Testis (tissue), 3 donors: Measurements from ENCODE around the gene LFNG. TPM values are rescaled to one million over a fixed set of nuclear protein-coding genes. Genes with fewer than 3 reads are reported as not detected.

Experiments used
- DNase-seq: peaks from one replicate; pipeline ENCODE4 v3.0.0-alpha.2; 2019
- H3K27ac ChIP-seq, 2 donors: fragments of 200-600 bp; sonication (generic); one replicate each; pipeline ENCODE4 v1.5.1; 2019
- H3K27me3 ChIP-seq: fragments of 200-600 bp; sonication (generic); one replicate; pipeline ENCODE4 v1.5.1; 2019
- H3K36me3 ChIP-seq: fragments of 200-600 bp; sonication (generic); one replicate; pipeline ENCODE4 v1.5.1; 2017; ENCODE audit warnings: low read depth; ENCODE audit errors: missing control alignments
- H3K4me1 ChIP-seq: fragments of 200-600 bp; sonication (generic); one replicate; pipeline ENCODE4 v1.5.1; 2019
- H3K4me3 ChIP-seq, 2 donors: fragments of 200-600 bp; sonication (generic); one replicate each; pipeline ENCODE4 v1.5.1; 2017 to 2019
- H3K9me3 ChIP-seq: fragments of 200-600 bp; sonication (generic); one replicate; pipeline ENCODE4 v1.5.1; 2017
- CTCF ChIP-seq, 3 experiments: fragments of 450-650 bp in 2 of 3; fragments of 200-600 bp in 1 of 3; sonication (generic) in 1 of 3; IDR thresholded peaks; one replicate each; pipeline ENCODE4 v1.5.1; 2016 to 2019; ENCODE audit warnings: antibody characterized with exemption in 3 of 3, mild to moderate bottlenecking in 2 of 3, moderate library complexity in 1 of 3
- POLR2A ChIP-seq: fragments of 450-650 bp; IDR thresholded peaks from one replicate; pipeline ENCODE4 v1.6.1; 2017; ENCODE audit warnings: antibody characterized with exemption, mild to moderate bottlenecking, moderate library complexity
- WGBS, 2 donors: methylation state at CpG; one replicate each; pipeline ENCODE4 v1.1.5; 2018; 5-methylcytosine and 5-hydroxymethylcytosine counted together
- intact Hi-C: fragments of 100-400 bp; cut with DNase I; formaldehyde crosslinking; loops from one replicate; pipeline ENCODE4 v1.15.1; 2023; ENCODE audit warnings: low total_unique reads
- polyA plus RNA-seq: library from polyadenylated mRNA; stranded (reverse); fragments of 350-450 nt; fragmentation: Illumina TruSeq; extraction: RNeasy Lipid Tissue Mini Kit (QIAGEN cat#74804); gene quantifications from one replicate; pipeline ENCODE4 v1.2.3, GENCODE V29; 2014; ENCODE audit warnings: low read depth, low replicate concordance; ENCODE audit not compliant: insufficient read depth
- total RNA-seq, 2 donors: library from RNA; depleted of rRNA; stranded (reverse); fragments of >200 nt; gene quantifications; one replicate each; pipeline ENCODE4 v1.2.3, GENCODE V29; 2016

Gene LFNG
- total and polyA plus RNA-seq, 3 donors from 2014 or later: 10.1 to 34.1 (median 18.3) TPM

GRCh38 chr7:2488272-2488645, 31.3 kb upstream of the LFNG start:
- no peak for DNase-seq
- no peak overlapping the region for H3K4me3 ChIP-seq
- no peaks in the 10 kb centered on the region for H3K27me3 ChIP-seq
- WGBS, 2 donors: 50 to 68% methylated on average over 7 to 8 of the region's 8 CpGs
- peaks cover 37% of the 10 kb centered on the region for H3K4me1 ChIP-seq
- intact Hi-C loops: no loop called here
- H3K27ac ChIP-seq: peak overlapping the region; percentile 44 to 77
- no peaks in the 10 kb centered on the region for H3K9me3 ChIP-seq
- no peaks in the 10 kb centered on the region for H3K36me3 ChIP-seq
- no peak for TF ChIP-seq POLR2A
- TF ChIP-seq CTCF (IDR thresholded peaks at IDR 0.05): no peak

- Histone ChIP-seq H3K4me3 (no peak overlapping the region), H3K27ac (peak overlapping the region; percentile 44 to 77), H3K4me1 (peaks cover 41% of the 10 kb centered on the region), H3K36me3 (no peaks in the 10 kb centered on the region), H3K27me3 (no peaks in the 10 kb centered on the region), H3K9me3 (no peaks in the 10 kb centered on the region)
- no peak for TF ChIP-seq POLR2A
- no peak for DNase-seq
- WGBS, 2 donors: 42 to 43% methylated on average over 9 of the region's 9 CpGs
- intact Hi-C loops: no loop called here
These were observed 30.9 kb upstream of the LFNG start for GRCh38 chr7:2488681-2489080.

GRCh38 chr7:2490181-2490651, 29.4 kb upstream of the LFNG start:
- Histone ChIP-seq H3K27me3 (no peaks in the 10 kb centered on the region), H3K9me3 (no peaks in the 10 kb centered on the region), H3K4me1 (peaks cover 42% of the 10 kb centered on the region), H3K27ac (peak overlapping the region; percentile 2 to 77), H3K36me3 (no peaks in the 10 kb centered on the region), H3K4me3 (no peak overlapping the region)
- no peak for DNase-seq
- WGBS, 2 donors: 69 to 70% methylated on average over 8 to 13 of the region's 13 CpGs
- intact Hi-C loops: no loop called here
- TF ChIP-seq POLR2A (no peak), CTCF (IDR thresholded peaks at IDR 0.05) (no peak)

- Histone ChIP-seq H3K4me1 (peaks cover 41% of the 10 kb centered on the region), H3K9me3 (no peaks in the 10 kb centered on the region), H3K27me3 (no peaks in the 10 kb centered on the region), H3K4me3 (no peak overlapping the region), H3K27ac (no peak overlapping the region), H3K36me3 (no peaks in the 10 kb centered on the region)
- no peak for TF ChIP-seq CTCF (IDR thresholded peaks at IDR 0.05)
- no peak for TF ChIP-seq POLR2A
- intact Hi-C loops: no loop called here
- WGBS, 2 donors: 95 to 100% methylated on average over 2 of the region's 2 CpGs
- DNase-seq: no peak
These were observed 27.5 kb upstream of the LFNG start for GRCh38 chr7:2492038-2492437.

GRCh38 chr7:2493205-2494164, 26.1 kb upstream of the LFNG start:
- Histone ChIP-seq H3K36me3 (no peaks in the 10 kb centered on the region), H3K9me3 (no peaks in the 10 kb centered on the region), H3K27me3 (no peaks in the 10 kb centered on the region), H3K4me1 (peaks cover 36% of the 10 kb centered on the region), H3K4me3 (no peak overlapping the region), H3K27ac (peak overlapping the region in 1 of 2 donors; percentile 29)
- 44 to 47% methylated on average over 9 to 11 of the region's 11 CpGs for WGBS, 2 donors
- no peak for DNase-seq
- intact Hi-C loops: no loop called here
- no peak for TF ChIP-seq CTCF (IDR thresholded peaks at IDR 0.05)
- TF ChIP-seq POLR2A: no peak
